GM19372 (cell line): ENCODE data around the gene POTEI.
"Not testable (repeated sequence)": the region's sequence is repeated elsewhere in the genome, so short reads cannot be mapped to it uniquely, and the experiment has no call there.

Source experiments
- ATAC-seq: cut with Tn5 transposase; IDR thresholded peaks from one replicate; pipeline ENCODE4 v1.9.1; 2021; ENCODE audit warnings: mild to moderate bottlenecking, low read depth, moderate library complexity; ENCODE audit not compliant: unreplicated experiment

Gene POTEI

DNA sequence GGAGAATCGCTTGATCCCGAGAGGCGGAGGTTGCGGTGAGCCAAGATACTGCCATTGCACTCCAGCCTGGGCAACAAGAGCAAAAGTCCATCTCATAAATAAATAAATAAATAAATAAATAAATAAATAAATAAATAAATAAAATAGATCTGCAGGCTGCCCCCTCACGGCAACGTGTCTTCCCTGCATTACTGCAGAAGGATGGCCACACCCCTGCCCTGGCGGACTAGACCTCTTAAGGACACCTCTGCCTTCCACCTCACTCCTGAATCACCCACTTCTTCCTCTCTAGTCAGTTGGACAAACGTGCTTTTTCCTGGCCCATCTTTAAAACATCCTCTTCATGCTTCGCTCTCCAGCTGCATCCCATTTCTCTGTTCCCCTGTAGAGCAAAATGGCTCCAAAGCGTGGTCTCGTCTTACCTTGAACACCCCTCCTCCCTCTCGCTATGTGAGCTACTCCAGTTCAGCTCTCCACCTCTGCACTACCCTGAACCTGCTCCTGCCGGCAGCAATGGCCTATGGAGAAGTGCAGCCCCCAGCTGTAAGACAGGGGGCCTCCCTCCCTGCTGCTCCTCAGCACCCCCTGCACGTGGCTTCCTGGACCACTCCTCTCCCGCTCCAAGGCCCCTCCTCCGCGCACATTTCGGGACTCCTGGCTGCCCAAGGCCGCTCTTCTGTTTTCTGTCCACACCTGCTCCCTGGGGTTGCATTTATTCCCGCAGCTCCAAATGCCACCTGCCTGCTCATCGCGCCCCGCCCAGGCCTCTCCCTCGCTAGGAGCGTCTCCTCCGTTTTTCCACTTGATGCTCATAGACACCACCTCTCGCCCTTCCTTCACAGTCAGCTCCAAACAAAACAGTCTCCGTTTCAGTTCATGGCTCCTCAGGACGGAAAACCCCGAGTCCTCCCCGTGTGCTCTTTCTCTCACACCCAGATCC lies 1.9 kb upstream of the POTEI start:
- ATAC-seq, result not testable (repeated sequence)

DNA sequence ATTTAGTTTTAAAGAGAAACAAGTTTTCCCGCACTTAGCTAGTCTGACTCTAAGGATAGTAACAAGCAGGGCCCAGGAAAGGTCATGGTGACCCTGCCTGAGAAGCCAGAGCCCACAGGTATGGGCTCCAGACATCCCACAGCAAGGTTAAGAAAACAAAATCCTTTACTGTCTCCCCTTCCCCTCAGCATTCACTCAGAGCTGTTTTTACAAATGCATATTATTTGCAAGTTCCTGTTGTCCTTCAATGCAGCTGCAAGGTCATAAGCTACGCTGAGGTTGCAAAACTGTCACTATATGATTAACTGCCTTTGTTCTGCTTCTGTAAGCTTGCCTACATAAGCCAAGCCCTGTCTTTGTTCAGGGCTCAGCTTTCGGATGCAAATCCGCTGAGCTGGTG lies 18.1 kb downstream of the POTEI start:
- ATAC-seq, result not testable (repeated sequence)

DNA sequence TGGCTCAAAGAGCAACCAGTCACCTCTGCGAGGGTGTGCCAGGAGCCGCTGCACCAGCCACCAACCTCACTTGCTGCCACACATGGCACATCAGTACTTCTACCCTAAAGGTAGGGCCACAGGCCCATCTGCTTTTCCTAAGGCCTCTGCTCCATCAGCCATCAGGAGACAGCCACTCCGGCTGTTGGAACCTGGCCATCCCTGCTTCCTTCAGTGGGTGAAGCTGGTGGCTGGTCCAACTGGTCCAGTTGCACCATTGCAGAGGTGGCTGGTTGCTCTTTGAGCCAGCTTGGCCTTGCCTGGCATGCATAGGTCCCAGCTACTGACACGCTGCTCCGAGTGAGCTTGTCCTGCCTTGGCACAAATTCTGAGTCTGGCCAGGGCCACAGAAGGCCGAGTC lies 53.7 kb downstream of the POTEI start:
- not testable (repeated sequence) for ATAC-seq

DNA sequence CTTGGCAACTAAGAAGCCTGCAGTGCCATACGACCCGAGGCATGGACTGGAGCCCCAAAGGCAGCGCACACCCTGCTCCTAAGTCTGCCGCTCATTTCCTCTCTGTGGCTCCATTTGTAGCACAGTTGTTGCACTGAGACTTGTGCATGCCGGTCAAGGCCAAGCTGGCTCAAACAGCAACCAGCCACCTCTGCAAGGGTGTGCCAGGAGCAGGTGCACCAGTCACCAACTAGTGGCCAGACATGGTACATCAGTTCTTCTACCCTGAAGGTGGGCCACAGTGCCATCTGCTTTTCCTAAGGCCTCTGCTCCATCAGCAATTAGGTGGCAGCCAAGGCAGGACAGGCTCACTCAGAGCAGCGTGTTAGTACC lies 54.4 kb downstream of the POTEI start:
- not testable (repeated sequence) for ATAC-seq

GRCh38 chr2:130453955-130454711 lies 55.0 kb downstream of the POTEI start:
- not testable (repeated sequence) for ATAC-seq

GRCh38 chr2:130452897-130453296 lies 56.2 kb downstream of the POTEI start:
- ATAC-seq, result not testable (repeated sequence)

DNA sequence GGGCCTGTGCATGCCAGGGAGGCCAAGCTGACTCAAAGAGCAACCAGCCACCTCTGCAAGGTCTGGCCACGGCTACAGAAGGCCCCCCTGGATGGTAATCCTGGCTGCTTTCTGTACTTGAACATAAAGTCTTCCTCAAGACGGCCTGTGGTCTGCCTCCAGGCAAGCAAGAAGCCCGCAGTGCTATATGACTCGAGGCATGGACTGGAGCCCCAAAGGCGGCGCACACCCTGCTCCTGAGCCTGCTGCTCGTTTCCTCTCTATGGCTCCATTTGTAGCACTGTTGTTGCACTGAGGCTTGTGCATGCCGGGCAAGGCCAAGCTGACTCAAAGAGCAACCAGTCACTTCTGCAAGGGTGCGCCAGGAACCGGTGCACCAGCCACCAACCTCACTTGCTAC lies 57.3 kb downstream of the POTEI start:
- not testable (repeated sequence) for ATAC-seq

- ATAC-seq, result not testable (repeated sequence)
These were observed 57.9 kb downstream of the POTEI start for GRCh38 chr2:130451278-130451677.

GRCh38 chr2:130450366-130450765 lies 58.8 kb downstream of the POTEI start:
- ATAC-seq, result not testable (repeated sequence)

- ATAC-seq, result not testable (repeated sequence)
These were observed 81.5 kb downstream of the POTEI start for GRCh38 chr2:130427631-130428030.

GRCh38 chr2:130418845-130419244 lies 90.3 kb downstream of the POTEI start:
- ATAC-seq, result not testable (repeated sequence)

- not testable (repeated sequence) for ATAC-seq
These were observed 92.4 kb downstream of the POTEI start for GRCh38 chr2:130416693-130417092.
